NCI-H510A (cell line): ENCODE results near the gene PGM1.
A peak's percentile ranks its signal among the peaks of the same experiment; 100 is the strongest.

Source experiments
- DNase-seq: peaks from one replicate; lab custom pipeline; 2025; lab: John Stamatoyannopoulos, UW

PGM1 gene

DNA sequence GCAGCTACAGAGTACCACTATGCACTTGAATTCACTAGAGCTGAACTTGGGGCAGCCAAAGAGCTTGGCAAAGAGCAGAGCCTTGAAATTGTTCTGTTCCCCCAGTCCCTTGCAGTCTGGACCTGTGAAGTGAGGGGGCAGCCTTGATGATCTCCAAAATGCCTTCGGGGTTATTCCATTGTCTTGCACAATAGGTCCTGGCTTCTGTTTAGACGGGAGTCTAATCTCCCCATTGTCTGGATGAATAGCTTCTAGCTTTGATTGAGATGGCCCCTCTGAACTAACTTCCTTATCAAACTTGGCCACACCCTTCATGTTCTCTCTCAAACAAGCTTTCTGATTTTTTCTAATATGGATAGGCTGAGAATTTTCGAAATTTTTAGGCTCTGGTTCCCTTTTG, 72.6 kb downstream of the PGM1 start:
- DNase-seq, result no peak

DNA sequence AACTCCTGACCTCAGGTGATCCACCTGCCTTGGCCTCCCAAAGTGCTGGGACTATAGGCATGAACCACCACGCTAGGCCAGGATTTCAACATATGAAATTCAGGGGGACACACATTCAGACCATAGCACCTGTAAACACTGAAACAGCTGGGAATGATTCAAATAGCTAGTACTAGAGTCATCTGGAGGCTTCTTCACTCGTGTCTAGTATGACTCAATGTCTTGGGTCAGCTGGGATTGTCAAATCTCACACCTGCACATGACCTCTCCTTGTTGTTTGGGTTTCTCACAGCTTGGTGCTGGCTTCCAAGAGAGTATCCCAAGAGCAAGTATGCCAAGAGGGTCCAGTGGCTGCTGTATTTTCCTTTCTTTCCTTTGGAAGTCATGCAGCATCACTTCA, 75.1 kb downstream of the PGM1 start:
- DNase-seq, result no peak

DNA sequence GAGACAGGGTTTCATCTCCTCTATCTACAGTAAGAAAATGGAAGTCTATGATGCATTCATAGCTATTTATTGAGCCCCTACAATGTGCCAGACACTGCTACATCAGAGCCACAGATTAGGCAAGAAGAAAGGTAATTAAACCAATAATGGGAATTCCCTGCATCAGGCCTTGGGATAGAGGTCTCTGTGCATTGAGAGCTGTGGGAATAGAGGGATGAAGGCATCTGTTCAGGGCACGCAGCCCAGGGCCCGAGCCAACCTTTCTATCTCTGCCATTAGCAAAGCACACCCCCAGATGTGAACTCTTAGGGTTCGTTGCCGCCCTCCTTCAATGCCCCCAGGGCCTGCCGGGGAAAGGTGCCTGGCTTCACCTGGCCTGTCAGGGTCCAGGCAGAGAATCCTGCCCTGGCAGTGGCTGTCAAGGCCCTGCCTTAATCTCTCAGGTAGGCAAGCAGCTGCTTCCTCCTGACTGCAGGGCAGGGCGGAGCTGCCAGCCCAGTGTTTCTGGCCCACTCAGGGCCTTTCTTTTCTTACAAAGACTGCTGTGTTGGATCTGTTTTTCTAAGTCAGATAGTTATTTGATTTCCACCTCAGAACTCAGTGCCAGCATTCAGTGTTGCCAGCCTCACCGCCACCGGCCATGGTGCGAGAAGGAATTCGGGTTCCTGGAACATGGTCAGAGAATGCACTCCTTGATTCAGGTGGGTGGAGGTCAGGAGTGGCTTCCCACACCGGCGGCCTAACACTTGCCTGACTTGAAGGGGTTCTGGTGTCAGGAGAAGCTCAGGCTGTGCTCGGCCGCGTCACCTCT, 76.1 kb downstream of the PGM1 start:
- DNase-seq, result no peak

DNA sequence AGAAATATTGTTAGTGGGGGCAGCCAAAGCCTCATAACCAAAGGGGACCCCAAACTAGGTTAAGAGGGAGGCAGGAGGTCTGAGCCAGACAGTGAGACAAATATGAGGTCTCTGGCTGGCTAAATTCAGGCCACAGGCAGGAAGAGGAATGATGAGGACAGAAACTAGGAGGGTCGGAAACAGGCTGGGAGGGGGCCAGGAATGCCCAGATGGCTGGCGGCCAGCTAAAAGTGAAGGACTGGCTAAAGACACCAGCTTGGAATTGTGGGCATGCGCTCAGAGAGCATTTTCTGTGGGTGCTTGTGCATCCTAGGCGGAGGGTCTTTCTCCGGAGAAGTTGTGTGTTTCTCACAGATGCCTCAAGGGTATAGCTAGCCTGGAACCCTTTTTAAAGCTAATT, 77.0 kb downstream of the PGM1 start:
- no peak for DNase-seq

DNA sequence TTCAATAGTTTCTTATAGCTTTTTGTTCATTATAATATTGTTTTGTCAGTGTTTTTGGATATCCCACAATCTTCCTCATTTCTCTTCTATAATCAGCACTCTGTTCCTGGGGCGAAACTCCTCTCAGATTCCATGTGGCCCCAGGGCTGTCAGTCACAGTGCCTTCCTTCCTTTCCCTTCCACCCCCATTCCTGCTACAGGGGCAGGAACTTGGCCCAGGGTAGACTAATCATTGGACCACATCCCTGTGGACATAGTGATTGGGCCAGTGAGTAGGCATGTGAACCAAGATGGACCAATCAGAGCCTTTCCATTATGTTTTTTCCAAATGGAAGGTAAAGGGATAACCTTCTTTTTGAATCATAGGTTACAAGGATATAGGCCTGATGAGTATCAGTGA, 78.3 kb downstream of the PGM1 start:
- DNase-seq, result no peak

DNA sequence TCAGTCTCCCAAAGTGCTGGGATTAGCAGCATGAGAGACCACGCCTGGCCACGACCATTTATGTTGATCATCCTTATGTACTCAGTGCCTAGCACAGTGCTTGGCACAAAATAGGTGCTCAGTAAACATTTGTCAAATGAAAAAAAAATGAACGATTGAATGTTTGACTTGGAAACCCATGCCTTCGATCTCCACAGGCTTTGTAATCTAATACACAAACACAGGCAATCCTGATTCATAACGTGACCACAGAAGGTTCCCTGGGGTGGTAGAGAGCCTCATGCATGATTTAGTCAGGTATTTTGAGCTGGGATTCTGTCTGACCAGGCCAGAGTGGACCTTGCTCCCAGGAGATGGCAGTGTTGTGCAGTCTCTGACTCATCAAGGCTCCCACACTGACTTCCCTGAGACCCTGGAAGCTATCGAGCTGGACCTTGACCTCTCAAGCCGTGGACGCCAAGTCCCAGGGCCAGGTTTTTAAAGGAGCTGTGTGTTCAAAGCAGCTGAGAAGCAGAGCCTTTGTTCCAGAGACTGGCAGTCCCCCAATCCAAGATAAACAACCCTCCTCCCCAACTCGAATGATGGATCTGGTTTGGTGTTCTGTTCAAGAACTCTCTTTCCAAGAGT, 81.1 kb downstream of the PGM1 start:
- DNase-seq, result peak; percentile 4

DNA sequence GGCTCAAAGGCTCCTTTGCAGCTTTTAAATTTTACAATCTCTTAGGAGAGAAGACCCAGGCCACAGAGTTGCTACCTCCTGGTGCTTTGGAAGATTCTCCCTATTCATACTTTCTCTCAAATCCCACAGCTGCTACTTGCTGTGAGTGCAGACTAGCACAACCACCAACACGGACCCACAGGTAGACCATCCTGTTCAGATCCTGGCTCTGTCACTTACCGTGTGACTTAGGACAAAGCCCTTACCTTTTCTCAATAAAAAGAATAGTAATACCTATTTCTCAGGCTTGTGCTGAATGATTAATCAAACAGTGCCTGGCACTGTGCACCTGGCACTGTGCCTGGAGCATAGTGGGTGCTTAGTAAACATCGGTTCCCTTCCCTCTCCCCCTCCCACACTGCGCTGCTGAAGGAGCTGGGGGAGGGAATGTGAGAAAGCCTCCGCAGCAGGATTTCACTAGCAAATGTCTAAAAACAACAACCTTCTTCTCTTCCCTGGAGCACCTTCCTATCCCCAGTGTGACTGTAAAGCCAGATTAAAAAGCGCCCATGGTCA, 81.7 kb downstream of the PGM1 start:
- DNase-seq, result no peak

DNA sequence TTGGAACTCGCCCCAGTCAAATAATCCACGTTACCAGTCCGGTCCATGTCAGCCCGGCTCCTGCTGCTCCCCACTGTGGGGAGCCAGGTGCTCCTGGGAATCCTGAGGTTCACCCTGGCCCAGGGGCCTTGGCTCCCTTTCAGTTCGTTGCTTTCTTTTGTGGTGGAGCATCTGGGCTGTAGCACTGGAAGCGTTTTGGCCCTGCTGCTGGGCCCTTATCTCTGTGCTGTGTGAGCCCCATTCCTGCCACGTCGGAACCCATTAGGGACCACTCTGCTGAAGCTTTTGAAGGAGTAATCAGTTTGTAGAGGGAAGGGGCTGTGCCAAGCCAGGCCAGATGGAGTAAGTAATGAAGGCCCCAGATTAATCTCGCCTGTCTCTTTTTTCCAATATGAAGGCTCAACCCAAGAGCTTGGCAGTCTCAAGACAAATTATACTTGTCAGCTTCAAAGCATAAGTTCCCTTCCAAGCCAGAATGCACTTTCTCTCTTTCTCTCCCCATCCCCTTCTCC, 82.3 kb downstream of the PGM1 start:
- DNase-seq, result no peak

DNA sequence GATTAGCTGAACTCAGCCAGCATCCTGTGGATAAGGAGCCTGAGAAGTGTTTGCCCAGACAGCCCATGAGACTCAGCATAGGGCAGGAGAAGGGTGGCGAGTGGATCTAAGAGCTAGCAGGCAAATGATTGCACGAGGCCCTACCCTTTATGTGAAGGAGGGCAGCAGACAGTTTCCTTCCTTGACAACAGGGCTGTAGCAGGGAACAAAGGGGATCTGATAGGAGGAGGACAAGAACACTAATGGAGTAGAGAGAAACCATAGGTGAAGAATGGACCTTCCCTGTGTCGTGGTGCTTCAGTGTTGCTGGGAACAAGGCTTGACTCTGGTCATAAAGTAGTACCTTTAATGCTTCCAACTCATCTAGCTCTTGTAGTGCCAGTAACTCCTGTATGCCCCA, 84.3 kb downstream of the PGM1 start:
- no peak for DNase-seq

DNA sequence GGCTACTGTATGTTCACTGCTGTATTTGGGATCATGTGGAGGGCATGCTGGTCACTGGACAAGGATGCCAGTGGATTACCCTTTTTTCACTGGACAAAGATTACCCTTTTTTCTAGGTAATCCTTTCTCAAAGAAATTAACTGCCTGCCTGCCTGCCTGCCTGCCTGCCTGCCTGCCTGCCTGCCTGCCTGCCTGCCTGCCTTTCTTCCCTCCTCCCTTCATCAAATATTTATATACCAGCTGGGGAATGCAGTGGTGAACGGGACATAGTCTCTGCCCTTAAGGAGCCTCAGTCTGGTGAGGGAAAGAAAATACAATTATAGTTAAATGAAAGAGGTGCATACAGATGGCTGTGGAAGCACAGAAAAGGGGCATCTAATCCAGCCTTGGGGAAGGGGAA, 85.0 kb downstream of the PGM1 start:
- no peak for DNase-seq

DNA sequence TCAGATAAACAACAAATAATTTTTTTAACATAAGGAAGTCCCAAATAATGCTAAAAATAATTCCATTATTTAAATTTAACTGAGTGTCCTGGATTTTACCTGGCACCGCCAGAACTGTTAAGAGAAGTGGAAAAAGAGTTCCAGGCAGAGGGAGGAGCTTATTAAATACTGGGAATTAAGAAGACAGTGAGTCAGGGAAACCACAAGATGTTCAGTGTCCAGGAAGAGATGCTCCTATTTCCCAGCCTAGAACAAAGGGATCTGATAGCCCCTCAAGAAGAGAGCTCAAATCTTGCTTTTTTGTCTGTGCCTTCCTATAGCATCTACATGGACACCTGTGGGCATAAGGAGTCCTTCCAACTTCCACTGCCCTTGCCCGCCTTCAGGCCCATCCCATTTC, 85.9 kb downstream of the PGM1 start:
- no peak for DNase-seq

DNA sequence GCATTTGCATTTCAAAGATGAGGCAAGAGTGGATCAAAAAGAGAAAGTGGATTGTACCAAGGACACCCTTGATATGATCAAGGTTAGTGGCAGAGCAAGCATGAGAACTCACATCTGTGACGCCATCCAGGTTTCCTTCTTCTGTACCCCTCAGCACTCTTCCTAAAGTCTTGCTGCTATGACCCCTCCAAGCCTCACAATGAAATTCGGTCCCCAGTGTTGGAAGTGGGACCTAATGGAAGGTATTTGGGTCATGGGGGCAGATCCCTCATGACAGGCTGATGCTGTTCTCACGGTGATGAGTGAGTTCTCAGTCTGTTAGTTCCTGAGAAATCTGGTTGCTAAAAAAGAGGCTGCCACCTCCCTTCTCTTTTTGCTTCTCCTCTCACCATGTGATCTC, 86.4 kb downstream of the PGM1 start:
- DNase-seq, result no peak

DNA sequence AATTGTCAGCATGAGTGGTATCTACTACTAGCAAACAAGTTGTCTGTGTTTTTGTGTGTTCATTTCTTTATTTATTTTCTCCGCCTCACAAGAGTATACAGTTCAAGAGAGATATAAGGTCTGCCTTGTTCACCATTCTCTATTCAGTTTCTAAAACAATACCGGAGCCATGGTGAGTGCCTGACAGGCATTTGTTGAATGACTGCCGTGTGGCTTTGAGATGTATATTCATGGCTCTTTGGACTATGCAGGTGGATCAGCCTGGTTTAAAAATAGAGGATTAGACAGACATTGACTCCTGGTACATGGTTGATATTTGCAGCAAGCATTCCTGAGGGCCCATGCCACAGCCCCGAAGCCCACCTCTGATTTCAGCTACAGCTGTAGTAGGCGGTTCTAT, 89.7 kb downstream of the PGM1 start:
- no peak for DNase-seq

DNA sequence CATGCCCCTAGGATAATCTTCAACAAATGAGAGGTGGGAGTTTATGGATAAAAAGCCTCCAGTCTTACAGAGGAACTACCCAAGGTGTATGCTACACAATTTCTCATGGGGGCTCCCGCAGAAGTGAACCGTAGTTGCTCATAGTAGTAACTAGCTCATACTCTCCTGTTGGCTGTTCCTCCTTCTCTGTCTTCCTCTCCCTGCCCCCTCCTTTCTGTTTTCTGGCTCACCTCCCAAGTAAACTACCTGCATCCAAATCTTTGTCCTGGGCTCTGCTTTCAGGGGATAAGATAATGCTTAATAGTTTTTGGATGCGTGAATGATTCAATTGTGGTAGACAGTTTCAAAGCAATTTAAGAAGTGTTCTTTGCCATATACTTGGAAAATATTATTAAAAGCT, 90.5 kb downstream of the PGM1 start:
- no peak for DNase-seq

DNA sequence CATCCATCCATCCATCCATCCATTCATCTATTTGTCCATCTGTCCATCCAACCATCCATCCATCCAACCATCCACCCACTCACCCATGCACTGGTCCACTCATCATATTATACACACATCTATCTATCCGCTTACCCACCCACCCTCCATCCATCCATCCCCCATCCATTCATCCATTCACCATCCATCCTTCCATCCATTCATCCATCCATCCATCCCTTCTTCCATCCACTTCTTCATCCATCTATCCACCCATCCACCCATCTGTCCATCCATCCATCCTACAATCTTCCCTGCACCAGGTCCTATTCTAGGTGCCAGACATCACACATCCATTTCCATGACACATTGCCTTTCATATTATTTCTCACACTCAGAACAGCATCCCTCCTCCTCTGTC, 93.5 kb downstream of the PGM1 start:
- DNase-seq, result no peak

DNA sequence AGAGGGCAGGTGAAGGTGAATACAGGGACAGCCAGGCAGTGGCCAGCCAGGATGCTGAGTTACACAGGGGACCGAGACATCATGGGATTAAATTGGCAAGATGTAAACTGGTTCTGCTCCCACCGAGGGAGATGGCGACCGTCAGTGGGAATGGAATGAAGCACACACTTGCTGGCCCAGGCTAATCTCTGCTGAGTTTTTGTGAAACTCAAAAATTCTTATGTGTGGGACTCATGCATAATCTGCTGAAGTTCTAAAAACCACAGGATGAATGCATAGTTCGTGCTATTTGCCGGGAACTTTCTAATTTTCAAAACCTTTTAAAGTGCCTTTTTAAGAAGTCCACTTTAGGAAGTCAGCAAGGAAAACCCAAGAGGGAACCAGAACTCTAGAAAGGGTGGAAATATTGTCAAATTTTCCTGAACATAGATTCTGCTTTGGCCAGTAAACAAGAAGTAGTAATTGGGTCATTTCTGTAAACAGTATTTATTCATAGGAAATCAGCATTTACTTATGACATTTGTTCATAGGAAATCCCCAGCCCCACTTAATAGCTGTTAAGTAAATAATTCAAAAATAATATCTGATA, 95.2 kb downstream of the PGM1 start:
- no peak for DNase-seq

DNA sequence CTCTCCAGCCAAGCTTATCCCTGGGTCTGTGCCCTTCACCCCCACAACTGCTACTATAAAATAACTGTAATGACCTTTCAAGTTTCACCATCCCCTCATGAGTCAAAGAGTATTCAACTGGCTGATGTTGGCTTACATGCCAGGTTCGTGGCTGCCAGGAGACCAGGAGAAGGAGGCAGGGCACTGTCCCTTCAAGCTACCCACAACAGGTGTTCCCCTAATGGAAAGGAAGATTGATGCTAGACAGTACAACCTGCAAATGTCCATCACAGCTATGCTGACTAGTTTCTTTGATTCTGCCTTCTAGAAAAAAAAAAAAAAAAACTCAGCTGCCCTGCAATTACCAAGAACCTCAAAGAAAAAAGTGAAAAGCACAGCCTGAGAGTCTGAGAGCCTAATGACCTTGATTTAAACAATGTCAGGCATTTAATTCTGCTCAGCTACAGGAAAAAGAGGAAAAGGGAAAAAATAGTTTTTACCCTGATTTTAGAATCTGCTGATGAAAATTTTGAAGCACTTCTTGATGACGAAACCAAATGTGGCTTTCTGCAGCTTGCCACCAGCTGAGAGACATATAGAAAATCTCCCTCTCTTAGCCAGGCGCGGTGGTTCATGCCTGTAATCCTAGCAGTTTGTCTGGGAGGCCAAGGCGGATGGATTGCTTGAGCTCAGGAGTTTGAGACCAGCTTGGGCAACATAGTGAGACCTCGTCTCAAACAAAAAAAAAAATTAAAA, 97.9 kb downstream of the PGM1 start:
- DNase-seq, result no peak

DNA sequence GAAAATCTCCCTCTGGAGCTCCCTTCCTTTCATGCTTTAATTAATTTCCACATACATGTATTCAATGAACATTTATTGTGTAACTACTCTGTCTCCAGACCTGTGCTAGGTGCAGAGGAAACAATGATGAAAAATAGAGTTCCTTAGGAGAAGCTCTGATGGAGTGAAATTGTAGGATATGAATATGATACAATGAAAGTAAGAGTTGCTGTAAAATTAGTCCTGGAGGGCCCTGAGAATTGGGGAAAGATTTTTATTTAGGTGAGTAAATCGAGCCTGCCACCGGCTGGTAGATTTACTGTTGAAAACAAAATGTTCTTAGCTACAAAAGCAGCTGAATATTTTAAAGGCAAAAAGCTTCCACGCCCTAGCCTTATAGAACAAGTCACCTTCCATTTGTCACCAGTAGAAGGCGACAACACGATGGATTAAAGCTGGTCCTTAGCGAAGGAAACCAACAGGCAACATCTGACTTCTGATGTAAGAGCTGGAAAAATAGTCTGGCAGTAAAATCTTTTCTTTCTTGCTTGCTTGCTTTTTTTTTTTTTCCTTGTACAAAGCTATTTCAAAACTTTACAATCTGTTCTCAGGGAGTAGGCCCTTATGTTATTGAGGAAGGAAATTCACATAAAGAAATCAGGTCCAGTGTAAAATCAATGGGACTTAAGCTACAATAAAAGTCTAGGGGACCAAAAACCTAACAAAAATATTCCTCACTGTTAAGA, 98.7 kb downstream of the PGM1 start:
- peak; percentile 22 for DNase-seq

DNA sequence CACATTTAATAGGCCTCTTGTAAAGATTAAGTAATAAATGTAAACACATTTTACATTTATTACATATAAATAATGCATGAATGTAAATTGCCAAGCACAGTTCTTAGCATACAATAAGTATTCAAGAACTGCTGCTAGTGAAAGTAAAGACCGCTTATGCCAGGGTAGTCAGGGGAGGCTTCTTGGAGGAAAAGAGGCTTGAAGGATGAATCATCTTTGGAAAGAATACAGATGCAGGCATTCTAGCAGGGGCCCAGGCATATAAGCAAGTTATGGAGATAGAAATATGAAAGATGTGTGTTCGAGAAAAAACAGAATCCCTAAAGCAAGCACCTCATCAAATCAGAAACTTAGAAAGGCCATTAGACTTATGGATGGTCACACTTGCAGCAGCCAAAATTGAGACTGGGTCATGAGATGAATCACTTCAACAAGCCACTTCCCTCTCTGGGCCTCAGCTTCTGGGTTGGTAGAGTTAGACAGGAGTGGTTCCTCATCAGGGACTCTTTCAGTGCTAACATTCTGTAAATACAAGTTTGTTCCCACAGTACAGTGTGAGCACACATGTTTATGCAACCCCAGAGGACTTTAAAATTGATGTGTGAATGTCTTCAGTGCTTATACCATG, 100.8 kb downstream of the PGM1 start:
- no peak for DNase-seq

DNA sequence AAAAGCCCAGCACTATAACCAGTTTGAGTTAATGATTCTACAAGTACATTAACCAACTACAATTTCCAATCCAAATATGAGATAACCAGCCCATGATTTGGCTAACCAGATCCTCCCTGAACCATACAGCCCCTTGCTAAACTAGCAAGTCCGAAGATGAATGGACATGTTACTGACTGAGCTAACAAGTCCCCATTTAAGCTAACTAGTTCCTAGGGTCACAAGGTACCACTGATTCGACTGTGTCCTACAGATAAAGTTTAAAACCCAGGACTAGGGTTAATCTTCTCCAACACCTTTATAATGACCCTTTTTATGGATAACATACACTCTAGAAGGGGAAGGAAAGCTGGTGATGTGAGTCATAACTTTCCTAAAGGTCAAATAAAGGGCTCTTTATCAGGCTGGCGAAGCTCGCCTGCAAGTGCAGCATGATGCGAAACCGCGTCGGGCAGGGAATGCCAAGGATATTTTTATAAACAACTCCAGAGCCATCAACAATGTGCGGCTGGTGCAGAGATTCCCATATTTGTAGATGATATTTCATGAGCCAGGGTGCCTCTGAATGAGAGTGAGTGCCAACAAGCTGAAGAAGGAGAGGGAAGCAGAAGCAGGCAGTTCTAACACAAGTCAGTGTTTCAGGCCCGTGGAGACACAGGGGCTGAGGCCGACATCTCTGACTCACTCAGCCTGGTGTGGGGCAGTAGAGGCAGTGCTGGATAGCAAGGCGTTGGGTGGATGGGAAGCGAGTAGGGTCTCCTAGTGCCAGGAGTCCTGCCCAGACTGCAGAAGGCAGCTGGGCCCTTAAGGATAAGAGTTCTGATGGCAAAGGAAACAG, 105.0 kb downstream of the PGM1 start:
- DNase-seq, result no peak
